HEK293 (cell line): Measurements from ENCODE around the gene FOXP1.

ENCODE experiments used
- CTCF ChIP-seq: fragments of 450-650 bp; formaldehyde crosslinking; IDR thresholded peaks from 2 replicates; pipeline ENCODE4 v1.5.1; 2016; ENCODE audit warnings: missing biosample characterization, missing genetic modification characterization
- PRDM1 ChIP-seq: fragments of 450-650 bp; formaldehyde crosslinking; IDR thresholded peaks from 2 replicates; pipeline ENCODE4; 2016; ENCODE audit warnings: missing biosample characterization, missing genetic modification characterization
- REST ChIP-seq: fragments of 450-650 bp; formaldehyde crosslinking; IDR thresholded peaks from 2 replicates; pipeline ENCODE4 v1.5.1; 2016; ENCODE audit warnings: missing biosample characterization, missing genetic modification characterization
- YY1 ChIP-seq: fragments of 450-650 bp; formaldehyde crosslinking; IDR thresholded peaks from 2 replicates; pipeline ENCODE4 v1.5.1; 2018; ENCODE audit warnings: missing biosample characterization, missing genetic modification characterization
- ZNF133 ChIP-seq: fragments of 450-650 bp; formaldehyde crosslinking; IDR thresholded peaks from 2 replicates; pipeline ENCODE4 v1.5.1; 2016; ENCODE audit warnings: missing biosample characterization, missing genetic modification characterization
- ZNF146 ChIP-seq: fragments of 450-650 bp; formaldehyde crosslinking; IDR thresholded peaks from 2 replicates; pipeline ENCODE4 v1.5.1; 2016; ENCODE audit warnings: missing biosample characterization, missing genetic modification characterization
- ZNF529 ChIP-seq: fragments of 450-650 bp; formaldehyde crosslinking; IDR thresholded peaks from 2 replicates; pipeline ENCODE4 v1.5.1; 2017; ENCODE audit warnings: missing genetic modification characterization, missing biosample characterization; ENCODE audit not compliant: insufficient replicate concordance
- ZNF580 ChIP-seq: fragments of 450-650 bp; formaldehyde crosslinking; IDR thresholded peaks from 2 replicates; pipeline ENCODE4 v1.5.1; 2016; ENCODE audit warnings: missing biosample characterization, missing genetic modification characterization

- TF ChIP-seq CTCF: no peak
- TF ChIP-seq PRDM1: no peak
- no peak for TF ChIP-seq REST (tag by site-specific recombination)
- no peak for TF ChIP-seq ZNF133
- TF ChIP-seq YY1 (tag by site-specific recombination): no peak
- TF ChIP-seq ZNF580 (tag by site-specific recombination): no peak
- no peak for TF ChIP-seq ZNF529 (tag by site-specific recombination)
- TF ChIP-seq ZNF146 (tag by site-specific recombination): no peak
Measured at GRCh38 chr3:71490692-71491091, 92.8 kb downstream of the FOXP1 start.
